ENCODE data around the gene DNMBP. TPM values are rescaled to one million over a fixed set of nuclear protein-coding genes. Genes with fewer than 3 reads are reported as not detected.

The DNMBP gene
- total RNA-seq, 2 donors from 2014 or later = 38.4 to 53.5 TPM

DNA sequence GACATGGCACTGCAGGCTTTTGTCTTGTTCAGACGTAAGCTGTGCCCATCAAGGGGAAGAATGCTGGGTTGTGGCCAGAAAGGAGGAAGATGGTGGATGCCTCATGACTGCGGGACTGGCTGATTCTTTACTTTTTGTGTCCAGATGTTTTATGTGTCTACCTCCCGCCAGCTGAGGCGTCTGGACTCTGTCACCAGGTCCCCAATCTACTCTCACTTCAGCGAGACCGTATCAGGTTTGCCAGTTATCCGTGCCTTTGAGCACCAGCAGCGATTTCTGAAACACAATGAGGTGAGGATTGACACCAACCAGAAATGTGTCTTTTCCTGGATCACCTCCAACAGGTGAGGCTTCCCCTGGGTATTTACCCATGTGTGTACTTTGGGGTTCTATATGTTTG is 173.8 kb downstream of the DNMBP start:
- no peak for DNase-seq
- intact Hi-C loops (cut with DNase I) = no loop called here
- Histone ChIP-seq H3K9me3 (no peaks in the 10 kb centered on the region), H3K36me3 (no peaks in the 10 kb centered on the region), H3K27me3 (no peaks in the 10 kb centered on the region), H3K27ac (no peak overlapping the region), H3K4me1 (no peaks in the 10 kb centered on the region), H3K9ac (ENCODE audit: low read depth in 2 of 2, low read length in 2 of 2) (no peak overlapping the region), H3K4me3 (no peak overlapping the region)
- TF ChIP-seq, protein P1, sequence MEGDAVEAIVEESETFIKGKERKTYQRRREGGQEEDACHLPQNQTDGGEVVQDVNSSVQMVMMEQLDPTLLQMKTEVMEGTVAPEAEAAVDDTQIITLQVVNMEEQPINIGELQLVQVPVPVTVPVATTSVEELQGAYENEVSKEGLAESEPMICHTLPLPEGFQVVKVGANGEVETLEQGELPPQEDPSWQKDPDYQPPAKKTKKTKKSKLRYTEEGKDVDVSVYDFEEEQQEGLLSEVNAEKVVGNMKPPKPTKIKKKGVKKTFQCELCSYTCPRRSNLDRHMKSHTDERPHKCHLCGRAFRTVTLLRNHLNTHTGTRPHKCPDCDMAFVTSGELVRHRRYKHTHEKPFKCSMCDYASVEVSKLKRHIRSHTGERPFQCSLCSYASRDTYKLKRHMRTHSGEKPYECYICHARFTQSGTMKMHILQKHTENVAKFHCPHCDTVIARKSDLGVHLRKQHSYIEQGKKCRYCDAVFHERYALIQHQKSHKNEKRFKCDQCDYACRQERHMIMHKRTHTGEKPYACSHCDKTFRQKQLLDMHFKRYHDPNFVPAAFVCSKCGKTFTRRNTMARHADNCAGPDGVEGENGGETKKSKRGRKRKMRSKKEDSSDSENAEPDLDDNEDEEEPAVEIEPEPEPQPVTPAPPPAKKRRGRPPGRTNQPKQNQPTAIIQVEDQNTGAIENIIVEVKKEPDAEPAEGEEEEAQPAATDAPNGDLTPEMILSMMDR (IDR thresholded peaks at IDR 0.05) = no peak

DNA sequence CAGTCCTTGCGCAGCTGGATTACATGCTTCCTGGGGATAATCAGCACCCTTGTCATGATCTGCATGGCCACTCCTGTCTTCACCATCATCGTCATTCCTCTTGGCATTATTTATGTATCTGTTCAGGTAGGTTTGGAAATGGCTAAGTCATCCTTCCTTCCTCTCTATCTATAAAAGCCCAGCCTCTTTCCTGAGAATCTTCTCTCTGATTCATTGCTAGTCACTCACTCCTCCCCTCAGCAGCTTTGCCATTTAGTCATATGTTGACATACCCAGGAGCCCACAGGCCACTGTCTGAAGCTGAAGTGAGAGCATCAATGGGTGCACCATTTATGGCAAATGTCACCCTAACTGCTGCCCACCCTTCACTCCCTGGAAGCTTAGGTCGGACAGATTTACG is 175.3 kb downstream of the DNMBP start:
- no peak overlapping the region for H3K4me3 ChIP-seq
- no peaks in the 10 kb centered on the region for H3K9me3 ChIP-seq
- H3K27me3 ChIP-seq = no peaks in the 10 kb centered on the region
- no peaks in the 10 kb centered on the region for H3K4me1 ChIP-seq
- H3K36me3 ChIP-seq = no peaks in the 10 kb centered on the region
- no peak for DNase-seq
- TF ChIP-seq, protein P1 (IDR thresholded peaks at IDR 0.05) = no peak
- intact Hi-C loops (cut with DNase I) = no loop called here
- H3K27ac ChIP-seq = no peak overlapping the region
- H3K9ac ChIP-seq (ENCODE audit: low read depth in 2 of 2, low read length in 2 of 2) = no peak overlapping the region

DNA sequence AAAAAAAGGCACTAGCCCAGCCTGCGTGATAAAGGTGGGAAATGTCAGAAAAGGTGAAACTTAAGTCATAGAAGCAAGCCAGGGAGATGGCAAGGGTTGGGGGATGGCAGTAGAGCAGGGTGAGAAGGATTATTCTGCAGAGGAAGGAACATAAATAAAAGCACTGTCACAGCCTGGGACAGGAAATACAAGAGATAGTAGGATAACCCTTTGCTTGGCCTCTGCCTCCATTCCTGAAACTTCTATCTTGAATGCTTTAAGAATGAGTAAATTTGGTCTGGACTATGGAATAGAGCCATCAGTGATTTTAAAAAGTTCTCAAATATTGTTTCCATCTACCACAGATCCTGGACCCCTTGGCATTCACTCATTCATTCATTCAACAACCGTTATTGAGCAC is 177.3 kb downstream of the DNMBP start:
- no peaks in the 10 kb centered on the region for H3K36me3 ChIP-seq
- intact Hi-C loops (cut with DNase I) = no loop called here

DNA sequence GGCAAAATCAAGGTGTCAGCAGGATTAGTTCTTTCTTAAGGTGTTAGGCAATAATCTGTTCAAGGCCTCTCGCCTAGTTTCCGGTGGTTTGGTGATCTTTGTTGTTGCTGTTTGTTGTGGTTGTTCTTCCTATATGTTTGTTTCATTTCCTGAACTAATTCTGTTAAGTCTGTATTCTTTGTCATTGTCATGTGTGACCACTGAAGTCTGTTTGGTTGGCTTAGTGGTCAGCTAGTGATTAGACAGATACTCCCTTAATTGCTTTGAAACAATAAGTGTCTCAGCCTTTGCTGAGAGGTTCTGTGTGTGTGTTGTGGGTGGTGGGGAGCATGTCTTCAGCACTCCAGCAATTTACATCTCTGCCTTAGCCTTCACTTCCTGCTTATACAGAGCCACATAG is 181.3 kb downstream of the DNMBP start:
- Histone ChIP-seq H3K9me3 (no peaks in the 10 kb centered on the region), H3K4me3 (no peak overlapping the region), H3K27me3 (no peaks in the 10 kb centered on the region), H3K4me1 (no peaks in the 10 kb centered on the region), H3K9ac (ENCODE audit: low read depth in 2 of 2, low read length in 2 of 2) (no peak overlapping the region), H3K36me3 (no peaks in the 10 kb centered on the region), H3K27ac (no peak overlapping the region)
- intact Hi-C loops (cut with DNase I) = no loop called here
- no peak for DNase-seq
- TF ChIP-seq, protein P1 (IDR thresholded peaks at IDR 0.05) = no peak

More for the DNA sequence above, 177.3 kb downstream of the DNMBP start:
- Histone ChIP-seq H3K4me1 (no peaks in the 10 kb centered on the region), H3K9me3 (no peaks in the 10 kb centered on the region), H3K4me3 (no peak overlapping the region), H3K27ac (no peak overlapping the region), H3K9ac (ENCODE audit: low read depth in 2 of 2, low read length in 2 of 2) (no peak overlapping the region), H3K27me3 (no peaks in the 10 kb centered on the region)
- TF ChIP-seq, protein P1 (IDR thresholded peaks at IDR 0.05) = no peak
- no peak for DNase-seq

GRCh38 chr10:99827936-99828335 is 181.8 kb downstream of the DNMBP start:
- intact Hi-C loops (cut with DNase I) = no loop called here
- TF ChIP-seq, protein P1 (IDR thresholded peaks at IDR 0.05) = no peak
- no peak overlapping the region for H3K9ac ChIP-seq (ENCODE audit: low read depth in 2 of 2, low read length in 2 of 2)
- no peak overlapping the region for H3K4me3 ChIP-seq
- no peaks in the 10 kb centered on the region for H3K9me3 ChIP-seq
- H3K27ac ChIP-seq = no peak overlapping the region
- no peaks in the 10 kb centered on the region for H3K27me3 ChIP-seq
- DNase-seq = no peak
- no peaks in the 10 kb centered on the region for H3K4me1 ChIP-seq
- H3K36me3 ChIP-seq = no peaks in the 10 kb centered on the region

Other genes with a start within 250 kb of the DNMBP start
- gene ABCC2, start 227.3 kb downstream of the DNMBP start, total RNA-seq = under 1 TPM; 0.45 to 0.72 TPM
- not detected for gene CPN1, start 71.9 kb upstream of the DNMBP start, total RNA-seq
- gene ERLIN1, start 176.1 kb upstream of the DNMBP start, total RNA-seq = 10 to 100 TPM; 50.0 to 58.4 TPM
- gene CHUK, start 219.6 kb upstream of the DNMBP start, total RNA-seq = 10 to 100 TPM; 21.1 to 23.0 TPM